Renal pelvis (tissue), 4 donors: ENCODE data around the gene STAP2. TPM values are rescaled to one million over a fixed set of nuclear protein-coding genes. Genes with fewer than 3 reads are reported as not detected.
A peak's percentile ranks its signal among the peaks of the same experiment; 100 is the strongest.
"Not testable (repeated sequence)": the region's sequence is repeated elsewhere in the genome, so short reads cannot be mapped to it uniquely, and the experiment has no call there.

Experiments used
- DNase-seq: peaks from one replicate; pipeline ENCODE4 v3.0.0-alpha.2; 2013
- polyA plus RNA-seq, 3 donors: library from polyadenylated mRNA; unstranded; fragments of 120-200 nt; gene quantifications; one replicate each; pipeline ENCODE4 v1.2.1, GENCODE V29; 2013; ENCODE audit not compliant: insufficient read length in 3 of 3

STAP2 gene
- polyA plus RNA-seq, 3 donors = 24.4 to 33.7 (median 31.4) TPM

DNA sequence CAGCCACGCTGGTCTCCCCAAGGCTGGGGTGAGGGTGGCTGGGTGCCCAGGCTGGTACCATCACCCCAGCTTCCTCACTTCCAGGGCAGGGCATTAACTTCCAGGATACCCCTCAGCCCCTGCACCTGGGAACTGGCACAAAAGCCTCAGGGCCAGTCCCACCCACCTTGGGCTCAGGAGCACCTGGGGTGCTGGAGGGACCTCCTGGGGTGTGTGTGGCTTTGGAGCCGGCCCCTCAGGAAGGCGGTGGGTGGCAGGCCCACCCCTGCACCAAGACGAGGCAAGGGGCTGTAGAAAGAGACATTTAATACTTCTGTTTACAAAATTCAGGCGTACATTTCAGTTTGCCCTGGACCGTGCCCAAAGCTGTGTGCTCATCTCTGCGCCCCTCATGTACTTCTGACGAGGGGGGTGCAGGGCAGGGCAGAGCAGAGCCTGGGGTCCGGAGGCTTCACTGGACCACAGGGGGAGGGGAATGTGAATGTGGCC, 21.5 kb upstream of the STAP2 start:
- no peak for DNase-seq

DNA sequence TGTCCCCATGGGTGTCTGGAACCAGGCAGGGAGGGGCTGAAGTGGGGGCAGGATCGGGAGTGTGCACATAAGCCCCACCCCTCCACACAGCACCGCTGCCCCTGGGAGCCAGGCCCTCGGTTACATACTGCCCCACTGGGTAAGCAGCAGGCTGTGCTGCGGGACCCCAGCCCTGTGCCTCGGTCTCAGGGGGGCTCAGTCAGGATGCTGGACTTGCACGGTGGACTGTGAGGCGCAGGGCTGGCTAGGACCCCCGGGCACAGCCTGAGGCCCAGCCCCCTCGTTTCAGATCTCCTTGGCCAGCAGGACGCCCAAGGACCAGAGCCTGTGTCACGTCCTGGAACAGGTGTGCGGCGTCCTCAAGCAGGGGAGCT, 21.0 kb upstream of the STAP2 start:
- DNase-seq = no peak

DNA sequence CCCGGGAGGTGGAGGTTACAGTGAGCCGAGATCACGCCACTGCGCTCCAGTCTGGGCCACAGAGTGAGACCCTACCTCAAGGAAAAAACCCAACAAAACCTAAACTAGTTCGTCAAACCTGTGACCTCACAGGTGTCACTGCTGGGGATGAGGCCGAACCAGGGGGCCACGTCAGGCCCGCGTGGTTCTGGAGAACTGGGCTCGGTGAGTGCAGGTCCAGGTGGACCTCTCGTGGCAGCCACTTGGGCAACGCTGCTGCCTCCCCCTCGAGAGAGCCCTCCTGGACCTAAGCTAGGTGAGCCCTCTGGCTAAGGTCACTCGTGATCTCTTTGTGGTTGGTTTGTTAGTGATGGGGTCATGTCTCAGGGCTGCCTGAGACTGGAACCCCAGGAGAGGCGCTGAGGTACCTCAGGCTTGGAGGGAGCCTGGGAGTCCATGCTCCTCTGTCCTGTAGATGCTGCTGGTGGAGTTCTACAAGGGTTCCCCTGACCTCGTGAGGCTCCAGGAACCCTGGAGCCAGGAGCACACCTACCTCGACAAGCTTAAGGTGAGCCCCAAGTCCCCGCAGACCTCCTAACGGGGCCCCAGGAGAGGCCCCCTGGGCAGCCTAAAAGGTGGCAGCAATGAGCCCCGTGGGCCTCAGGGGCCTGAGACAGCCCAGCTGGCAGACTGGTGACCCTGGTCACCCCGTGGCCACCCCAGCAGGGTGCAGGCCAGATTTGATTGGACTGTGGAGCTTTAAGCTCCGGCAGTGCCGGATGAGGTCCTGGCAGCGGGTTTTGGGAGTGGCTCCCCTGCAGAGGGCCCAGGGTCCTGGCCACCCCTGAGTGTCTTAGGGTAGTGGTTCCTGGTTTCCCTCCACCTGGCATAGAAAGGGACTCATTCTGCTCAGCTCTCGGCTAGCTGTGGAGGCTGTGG, 20.3 kb upstream of the STAP2 start:
- DNase-seq = no peak

DNA sequence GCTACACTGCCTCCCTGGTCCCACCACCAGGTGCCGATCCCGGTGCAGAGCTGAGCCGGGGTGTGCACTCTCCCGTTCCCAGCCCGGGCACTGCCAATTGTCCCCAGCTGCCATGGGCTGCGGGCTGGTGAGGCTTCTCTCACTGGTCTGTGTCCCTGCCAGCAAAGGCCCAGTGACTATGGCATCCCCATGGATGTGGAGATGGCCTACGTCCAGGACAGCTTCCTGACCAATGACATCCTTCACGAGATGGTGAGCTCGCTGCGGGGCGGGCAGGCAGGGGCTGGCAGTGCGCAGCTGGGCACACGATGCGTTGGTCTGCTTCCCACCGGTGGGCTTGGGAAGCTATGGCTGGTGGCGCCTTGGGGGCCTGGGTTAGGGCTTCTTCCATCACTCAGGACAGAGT, 19.3 kb upstream of the STAP2 start:
- no peak for DNase-seq

DNA sequence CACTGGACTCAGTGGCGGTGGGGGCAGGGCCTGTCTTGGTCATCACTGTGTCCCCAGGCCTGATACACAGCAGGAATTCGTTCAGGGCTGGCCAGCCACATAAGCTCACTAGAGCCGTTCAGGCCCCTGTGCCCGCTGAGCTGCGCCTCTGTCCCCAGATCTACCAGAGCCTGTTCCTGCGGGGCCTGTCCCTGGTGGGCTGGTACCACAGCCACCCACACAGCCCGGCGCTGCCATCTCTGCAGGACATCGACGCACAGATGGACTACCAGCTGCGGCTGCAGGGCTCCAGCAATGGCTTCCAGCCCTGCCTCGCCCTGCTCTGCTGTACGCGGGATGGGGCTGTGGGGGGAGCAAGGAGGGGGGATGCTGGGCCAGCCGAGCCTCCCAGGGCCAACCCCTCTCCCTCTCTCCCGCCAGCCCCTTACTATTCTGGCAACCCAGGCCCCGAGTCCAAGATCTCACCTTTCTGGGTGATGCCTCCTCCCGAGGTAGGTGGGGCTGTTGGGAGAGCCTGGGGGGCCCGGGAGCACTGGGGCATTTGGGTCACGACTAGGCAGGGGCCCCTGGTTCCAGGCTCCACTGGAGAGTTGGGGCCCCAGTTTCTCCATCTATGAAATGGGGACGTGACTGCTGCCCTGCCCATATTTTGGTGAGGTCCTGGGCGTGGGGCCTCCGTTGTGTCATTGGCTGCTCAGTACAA, 18.6 kb upstream of the STAP2 start:
- DNase-seq = no peak

DNA sequence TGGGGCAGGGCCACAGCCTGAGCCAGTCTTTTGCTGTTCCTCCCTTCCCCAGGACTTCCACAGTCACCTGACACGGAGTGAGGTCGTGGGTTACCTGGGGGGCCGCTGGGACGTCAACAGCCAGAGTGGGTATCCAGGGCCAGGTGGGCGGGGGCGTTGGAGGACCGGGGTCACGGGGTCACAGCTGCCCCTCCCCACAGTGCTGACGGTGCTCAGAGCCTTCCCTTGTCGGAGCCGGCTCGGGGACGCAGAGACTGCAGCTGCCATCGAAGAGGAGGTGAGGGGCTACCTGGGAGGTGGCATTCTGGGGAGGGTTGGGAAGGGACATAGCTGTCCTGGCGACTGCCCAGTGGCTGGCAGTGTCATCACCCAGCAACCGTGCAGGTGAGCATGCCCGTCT, 16.3 kb upstream of the STAP2 start:
- DNase-seq = no peak

DNA sequence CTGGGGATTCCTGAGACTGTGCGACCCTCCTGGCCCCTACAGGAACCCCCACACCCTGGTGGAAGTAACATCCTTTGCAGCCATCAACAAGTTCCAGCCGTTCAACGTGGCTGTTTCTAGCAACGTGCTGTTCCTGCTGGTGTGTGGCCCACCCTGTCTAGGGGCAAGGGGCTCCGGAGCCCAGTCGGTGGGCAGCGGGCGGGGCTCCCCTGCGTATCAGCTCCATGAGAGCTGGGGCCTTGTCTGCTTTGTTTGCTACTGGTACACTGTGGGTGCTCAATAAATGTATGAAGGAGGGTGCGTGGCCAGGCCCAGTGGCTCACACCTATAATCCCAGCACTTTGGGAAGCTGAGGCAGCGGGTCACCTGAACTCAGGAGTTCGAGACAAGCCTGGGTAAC, 15.7 kb upstream of the STAP2 start:
- no peak for DNase-seq

DNA sequence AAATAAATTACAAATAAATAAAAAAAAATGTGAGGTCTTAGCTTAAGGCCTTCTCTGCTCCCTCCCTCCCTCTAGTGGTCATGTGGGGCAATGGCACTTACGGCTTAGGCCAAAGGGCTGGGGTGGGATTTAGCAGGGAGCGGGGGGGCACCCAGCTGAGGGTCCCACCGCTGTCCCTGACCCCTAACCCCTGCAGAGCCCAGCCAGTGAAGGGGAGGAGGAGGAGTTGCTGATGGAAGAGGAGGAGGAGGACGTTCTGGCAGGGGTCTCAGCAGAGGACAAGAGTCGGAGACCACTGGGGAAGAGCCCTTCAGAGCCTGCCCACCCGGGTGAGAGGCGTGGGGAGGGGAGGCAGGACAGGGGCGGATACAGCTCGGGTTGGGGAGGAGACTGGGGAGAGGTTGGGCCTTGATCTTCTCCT, 14.1 kb upstream of the STAP2 start:
- DNase-seq = no peak

DNA sequence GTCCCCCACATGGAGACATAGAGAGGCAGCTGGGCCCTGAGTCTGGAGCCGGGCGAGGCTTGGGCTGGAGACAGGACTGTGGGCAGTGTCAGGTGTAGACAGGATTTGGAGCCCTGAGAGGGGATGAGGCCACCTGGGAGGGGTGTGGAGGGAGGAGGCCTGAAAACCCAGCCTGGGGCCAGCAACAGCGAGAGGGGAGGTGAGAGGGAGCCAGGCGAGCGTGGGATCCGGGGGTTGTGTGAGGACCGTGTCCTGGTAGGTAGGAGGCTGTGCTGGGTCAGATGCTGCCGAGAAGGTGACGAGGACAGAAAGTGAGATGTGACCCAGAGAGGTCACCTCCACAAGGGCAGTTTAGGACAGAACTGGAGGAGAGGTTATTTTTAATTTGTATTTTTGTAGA, 12.1 kb upstream of the STAP2 start:
- no peak for DNase-seq

DNA sequence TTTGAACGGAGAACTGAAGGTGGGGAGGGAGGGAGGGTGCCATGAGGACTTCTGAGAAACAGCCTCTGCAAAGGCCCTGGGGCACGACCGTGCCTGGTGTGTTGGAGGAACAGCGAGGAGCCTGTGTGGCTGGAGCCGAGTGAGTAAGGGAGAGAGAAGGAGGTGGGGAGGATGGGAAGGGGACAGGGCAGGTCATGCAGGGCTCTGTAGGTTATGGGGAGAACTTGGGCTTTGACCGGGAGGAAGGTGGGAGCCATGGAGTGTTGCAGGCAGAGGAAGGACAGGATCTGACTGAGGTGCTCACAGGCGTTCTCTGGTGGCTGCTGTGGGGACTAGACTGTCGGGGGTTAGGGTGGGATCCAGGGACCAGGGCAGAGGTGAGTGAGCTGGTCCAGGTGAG, 11.5 kb upstream of the STAP2 start:
- no peak for DNase-seq

DNA sequence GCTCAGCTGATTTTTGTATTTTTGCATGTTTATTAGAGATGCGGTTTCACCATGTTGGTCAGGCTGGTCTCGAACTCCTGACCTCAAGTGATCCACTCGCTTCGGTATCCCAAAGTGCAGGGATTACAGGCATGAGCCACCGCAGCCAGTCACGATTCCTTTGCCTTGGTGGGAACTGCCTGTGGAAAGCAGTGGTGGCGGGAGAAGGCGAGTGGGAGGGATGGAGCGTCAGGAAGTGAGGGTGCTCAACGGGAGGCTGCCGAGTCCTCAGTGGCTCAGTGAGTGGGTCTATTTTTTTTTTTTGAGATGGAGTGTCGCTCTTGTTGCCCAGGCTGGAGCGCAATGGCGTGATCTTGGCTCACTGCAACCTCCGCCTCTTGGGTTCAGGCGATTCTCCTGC, 10.6 kb upstream of the STAP2 start:
- not testable (repeated sequence) for DNase-seq

DNA sequence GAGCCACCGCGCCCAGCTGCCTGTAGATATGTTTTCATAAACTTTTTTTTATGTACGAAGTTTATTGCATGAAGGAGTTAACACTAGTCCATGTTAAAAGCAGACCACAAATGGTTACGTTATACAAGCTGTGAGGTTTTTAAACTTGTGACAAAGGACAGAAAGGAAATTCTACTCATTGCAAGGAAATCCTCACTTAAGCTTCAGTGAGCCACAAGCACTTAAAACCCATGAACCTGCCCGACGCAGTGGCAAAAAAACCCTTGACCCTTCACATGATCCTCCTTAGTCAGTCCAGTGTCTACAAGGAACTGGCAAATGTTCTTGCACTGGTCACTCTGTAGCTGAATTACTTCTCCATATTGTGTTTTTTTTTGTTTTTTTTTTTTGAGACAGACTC, 8.9 kb upstream of the STAP2 start:
- no peak for DNase-seq

DNA sequence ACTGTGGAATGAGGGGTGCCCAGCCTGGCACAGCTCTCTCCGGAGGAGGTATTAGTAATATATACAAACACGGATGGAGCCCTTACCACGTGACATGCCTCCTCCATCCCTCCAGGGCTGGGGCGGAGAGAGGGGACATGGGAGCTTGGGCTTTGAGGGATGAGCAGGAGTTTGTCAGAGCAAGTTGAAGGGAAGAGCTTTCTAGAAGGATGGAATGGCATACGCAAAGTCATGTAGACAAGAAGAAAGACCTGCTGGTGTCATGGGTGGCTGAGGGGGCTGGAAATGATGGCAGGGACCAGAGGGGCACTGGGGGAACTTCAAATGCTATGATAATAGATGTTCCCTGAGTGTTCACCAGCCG, 7.4 kb upstream of the STAP2 start:
- no peak for DNase-seq

DNA sequence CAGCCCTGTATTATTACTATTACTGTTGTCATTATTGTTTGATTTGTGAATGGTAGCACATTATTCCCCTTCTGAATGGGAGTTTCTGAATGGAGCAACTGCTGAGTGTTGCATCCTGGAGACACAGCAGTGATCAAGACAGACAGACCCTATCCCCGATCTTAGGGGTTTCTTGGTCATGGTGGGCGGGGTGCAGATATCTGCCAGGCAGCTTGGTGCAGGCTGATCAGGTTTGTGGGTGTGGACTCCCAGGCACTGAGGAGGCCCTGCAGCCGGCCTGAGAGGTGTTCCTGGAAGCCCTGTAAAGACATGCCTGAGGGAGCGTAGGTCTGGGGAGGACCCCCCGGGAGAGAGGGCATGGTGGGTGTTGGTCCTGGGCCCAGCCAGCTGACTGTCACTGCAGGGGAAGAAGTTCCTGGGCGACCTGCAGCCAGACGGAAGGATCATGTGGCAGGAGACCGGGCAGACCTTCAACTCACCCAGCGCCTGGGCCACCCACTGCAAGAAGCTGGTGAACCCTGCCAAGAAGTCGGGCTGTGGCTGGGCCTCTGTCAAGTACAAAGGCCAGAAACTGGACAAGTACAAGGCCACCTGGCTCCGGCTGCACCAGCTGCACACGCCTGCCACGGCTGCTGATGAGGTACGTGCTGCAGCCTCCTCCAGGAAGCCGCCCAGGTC, 6.9 kb upstream of the STAP2 start:
- DNase-seq = no peak

DNA sequence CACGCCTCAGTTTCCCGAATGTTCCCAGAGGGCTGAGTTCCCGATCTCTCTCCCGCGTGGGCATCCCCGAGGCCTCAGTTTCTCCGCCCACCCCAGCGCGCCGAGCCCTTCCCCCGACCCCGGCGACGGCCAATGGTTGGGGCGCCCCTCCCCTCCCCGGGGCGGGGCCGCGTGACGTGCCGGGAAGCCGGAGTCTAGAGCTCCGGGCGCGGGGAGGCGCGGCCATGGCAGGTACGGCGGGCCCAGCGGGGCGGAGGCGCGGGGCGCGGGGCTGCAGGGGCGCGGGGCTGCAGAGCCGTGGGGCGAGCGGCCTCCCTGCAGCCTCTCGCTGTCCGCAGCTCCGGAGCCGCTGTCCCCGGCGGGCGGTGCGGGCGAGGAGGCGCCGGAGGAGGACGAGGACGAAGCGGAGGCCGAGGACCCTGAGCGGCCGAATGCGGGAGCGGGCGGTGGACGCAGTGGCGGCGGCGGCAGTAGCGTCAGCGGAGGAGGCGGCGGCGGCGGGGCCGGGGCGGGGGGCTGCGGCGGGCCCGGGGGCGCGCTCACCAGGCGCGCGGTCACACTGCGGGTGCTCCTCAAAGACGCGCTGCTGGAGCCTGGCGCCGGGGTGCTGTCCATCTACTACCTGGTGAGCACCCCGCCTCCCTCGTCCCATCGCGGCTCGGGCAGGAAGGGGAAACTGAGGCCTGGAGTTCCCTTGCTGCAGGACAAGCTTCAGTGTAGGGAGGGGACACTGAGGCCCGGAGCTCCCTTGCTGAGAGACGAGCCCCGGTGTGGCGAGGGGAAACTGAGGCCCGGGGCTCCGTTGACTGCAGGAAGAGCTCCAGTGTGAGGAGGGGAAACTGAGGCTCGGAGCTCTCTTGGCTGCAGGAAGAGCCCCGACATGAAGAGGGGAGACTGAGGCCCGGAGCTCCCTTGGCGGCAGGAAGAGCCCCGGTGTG, 5.0 kb upstream of the STAP2 start, which contains the start of gene MPND:
Gene MPND (plus strand): TSS at position 193 of the 938 bp plus-strand sequence. CDS start 32 bp downstream, at position 225.
- DNase-seq = peak; percentile 91

DNA sequence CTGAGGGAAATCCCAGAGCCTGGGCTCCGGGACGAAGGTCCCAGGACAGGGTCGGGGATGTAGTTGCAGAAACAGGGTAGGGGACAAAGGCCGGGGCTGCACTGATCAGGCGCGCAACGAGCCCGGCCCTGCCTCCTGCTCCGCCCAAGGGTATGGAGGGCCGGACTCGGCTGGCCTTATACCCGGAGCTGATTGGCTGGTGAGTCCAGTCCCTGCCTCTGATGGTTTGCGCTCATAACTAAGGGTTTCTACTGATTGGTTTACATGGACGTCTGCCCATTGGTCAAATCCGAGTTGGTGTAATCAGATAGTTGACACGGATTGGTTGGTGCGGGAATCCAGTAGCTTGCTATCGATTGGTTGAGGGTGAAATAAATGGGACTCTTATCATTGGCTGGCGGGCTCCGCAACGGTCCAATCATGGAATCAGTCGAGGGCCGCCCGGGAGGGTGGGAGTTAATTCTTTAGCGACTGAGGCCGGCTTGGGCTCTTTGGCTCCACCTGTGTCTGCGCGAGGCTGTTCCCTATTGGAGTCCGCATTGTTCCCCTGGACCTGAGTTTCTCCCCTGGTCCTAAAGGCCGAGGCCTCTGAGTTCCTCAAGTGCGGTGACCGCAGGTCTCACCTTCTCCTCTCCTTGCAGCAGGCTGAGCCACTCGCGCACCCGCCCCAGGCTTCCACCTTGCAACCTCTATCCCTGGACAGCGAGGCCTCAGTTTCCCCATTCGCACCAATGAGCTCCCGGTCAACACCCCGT, 4.2 kb upstream of the STAP2 start:
- peak; percentile 100 for DNase-seq

DNA sequence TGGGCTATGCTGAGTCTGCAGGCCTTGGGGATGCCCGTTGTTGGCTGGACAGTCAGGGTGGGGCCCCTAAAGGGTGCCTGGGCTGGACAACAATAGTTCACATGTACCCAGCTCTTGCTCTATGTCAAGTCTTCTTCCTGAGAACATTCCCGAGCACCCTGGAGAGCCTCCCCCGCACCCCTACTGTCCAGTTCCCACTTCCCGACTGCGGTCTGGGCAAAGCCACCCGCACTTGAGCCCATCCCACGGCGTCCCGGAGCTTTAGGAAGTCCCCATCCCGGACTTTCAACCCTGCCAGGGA, 3.6 kb upstream of the STAP2 start:
- no peak for DNase-seq

DNA sequence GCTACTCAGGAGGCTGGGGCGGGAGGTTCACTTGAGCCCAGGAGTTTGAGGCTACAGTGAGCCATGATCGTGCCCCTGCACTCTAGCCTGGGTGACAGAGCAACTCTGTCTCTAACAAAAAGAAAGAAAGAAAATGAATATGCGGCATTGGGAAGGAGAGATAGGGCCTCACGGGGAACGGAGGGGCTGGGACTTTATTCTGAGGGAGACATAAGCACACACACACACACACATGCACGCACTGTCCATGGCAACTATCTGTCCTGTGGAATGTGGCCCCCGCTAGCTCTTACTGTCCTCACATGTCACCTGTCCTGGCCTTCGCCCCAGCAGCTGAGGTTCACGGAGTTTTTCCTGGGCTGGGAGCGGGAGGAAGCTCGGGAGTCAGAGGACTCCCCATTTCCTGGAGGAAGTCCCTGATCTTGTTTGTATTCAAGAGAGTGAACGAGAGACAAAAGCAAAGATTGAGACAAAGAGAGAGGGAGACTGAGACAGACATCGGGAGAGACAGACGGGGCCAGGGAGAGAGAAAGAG, 654 bp downstream of the STAP2 start:
- no peak for DNase-seq

DNA sequence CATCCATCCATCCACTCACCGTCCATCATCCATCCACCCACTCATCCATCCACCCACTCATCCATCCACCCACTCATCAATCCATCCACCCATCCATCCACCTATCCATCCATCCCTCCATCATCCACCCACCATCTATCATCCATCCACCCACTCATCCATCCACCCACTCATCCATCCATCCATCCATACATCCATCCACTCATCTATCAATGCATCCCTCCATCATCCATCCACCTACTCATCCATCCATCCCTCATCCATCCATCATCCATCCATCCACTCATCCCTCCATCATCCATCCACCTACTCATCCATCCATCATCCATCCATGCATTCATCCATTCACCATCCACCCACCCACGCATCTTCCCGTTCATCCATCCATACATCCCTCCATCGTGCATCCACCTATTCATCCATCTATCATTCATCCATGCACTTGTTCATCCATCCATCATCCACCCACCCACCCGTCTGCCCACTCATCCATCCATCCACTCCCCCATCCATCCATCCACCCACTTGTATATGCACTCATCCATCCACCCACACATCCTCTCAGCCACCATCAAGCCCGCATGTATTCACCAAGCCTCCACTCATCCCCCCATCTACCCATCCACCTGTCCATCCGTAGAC, 3.6 kb downstream of the STAP2 start:
- DNase-seq = no peak

DNA sequence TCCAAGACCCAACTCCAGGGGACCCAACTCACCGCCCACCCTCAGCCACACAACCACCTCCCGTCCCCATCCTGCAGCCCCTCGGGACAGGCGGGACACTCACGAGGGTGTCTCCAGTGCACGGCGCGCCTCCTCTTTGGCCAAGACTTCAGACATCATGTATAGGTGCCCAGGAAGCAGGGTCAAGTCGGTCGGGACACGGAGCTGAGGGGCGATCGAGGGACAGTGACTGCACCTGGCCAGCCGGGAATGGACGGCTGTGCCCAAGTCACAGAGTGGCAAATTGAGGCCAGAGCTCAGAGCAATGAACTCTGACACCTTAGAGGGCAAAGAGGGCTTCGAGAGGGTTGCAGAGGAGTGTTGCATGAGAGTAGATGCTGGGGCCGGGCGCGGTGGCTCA, 8.8 kb downstream of the STAP2 start:
- no peak for DNase-seq
